DMS79 treated with DMSO at 0.1 percent for 48 hours (cell line): ENCODE results near the gene LRRIQ1.
"Not testable (repeated sequence)": the region's sequence is repeated elsewhere in the genome, so short reads cannot be mapped to it uniquely, and the experiment has no call there.

Experiments
- DNase-seq: peaks from one replicate; lab custom pipeline; 2025; lab: John Stamatoyannopoulos, UW

The LRRIQ1 gene

GRCh38 chr12:85203809-85204208 lies 167.7 kb downstream of the LRRIQ1 start:
- not testable (repeated sequence) for DNase-seq

GRCh38 chr12:85206543-85206942 lies 170.4 kb downstream of the LRRIQ1 start:
- no peak for DNase-seq

DNA sequence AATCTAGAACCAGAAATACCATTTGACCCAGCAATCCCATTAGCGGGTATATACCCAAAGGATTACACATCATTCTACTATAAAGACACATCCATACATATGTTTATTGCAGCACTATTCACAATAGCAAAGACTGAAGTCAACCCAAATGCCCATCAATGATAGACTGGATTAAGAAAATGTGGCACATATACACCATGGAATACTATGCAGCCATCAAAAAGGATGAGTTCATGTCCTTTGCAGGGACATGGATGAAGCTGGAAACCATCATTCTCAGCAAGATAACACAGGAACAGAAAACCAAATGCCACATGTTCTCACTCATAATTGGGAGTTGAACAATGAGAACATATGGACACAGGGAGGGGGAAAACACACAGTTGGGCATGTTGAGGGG lies 188.2 kb downstream of the LRRIQ1 start:
- DNase-seq: not testable (repeated sequence)

GRCh38 chr12:85225501-85225900 lies 189.3 kb downstream of the LRRIQ1 start:
- DNase-seq: no peak

GRCh38 chr12:85237327-85237726 lies 201.2 kb downstream of the LRRIQ1 start:
- DNase-seq: no peak

DNA sequence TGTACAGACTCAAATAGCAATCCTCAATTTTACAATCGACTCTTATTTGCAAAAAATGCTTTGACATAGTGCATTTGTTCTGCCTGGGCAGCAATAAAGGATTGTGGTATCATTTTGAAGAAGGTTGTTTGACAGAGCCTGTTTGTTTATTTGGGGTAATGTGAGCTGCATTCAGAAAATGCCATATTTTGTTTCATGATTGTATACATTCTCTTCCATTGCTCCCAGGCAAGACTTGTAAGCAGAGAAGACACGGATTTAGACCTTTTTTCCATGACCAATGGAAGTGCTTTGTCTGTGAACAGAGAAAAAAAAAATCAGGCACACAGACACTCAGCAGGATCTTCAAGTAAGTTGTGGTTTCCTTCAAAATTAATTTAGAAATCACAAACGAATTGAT lies 208.4 kb downstream of the LRRIQ1 start:
- DNase-seq: no peak

- no peak for DNase-seq
Measured at GRCh38 chr12:85253853-85254252, 217.7 kb downstream of the LRRIQ1 start.

GRCh38 chr12:85257671-85258070 lies 221.5 kb downstream of the LRRIQ1 start:
- DNase-seq: no peak

- DNase-seq: no peak
Measured at GRCh38 chr12:85260447-85260846, 224.3 kb downstream of the LRRIQ1 start.

DNA sequence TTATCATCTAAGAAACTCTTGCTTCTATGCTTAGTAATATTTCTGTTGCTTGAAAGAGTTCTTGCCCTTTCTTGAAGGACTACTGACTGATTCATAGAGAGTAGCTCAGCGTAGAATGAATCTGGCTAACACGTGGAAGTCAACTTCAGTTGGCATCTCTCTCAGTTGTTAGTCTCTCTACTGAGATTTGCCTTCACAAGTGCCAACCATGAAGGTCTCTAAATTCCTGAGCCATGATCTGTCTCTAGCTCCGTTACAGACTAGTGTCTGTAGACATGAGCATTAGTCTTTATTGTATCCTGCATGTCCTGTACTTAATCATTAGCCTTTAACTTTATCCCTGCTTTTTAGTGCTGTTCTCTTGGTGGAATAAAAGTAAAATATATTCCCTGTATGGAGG lies 224.7 kb downstream of the LRRIQ1 start:
- DNase-seq: no peak

GRCh38 chr12:85266356-85266755 lies 230.2 kb downstream of the LRRIQ1 start:
- no peak for DNase-seq

DNA sequence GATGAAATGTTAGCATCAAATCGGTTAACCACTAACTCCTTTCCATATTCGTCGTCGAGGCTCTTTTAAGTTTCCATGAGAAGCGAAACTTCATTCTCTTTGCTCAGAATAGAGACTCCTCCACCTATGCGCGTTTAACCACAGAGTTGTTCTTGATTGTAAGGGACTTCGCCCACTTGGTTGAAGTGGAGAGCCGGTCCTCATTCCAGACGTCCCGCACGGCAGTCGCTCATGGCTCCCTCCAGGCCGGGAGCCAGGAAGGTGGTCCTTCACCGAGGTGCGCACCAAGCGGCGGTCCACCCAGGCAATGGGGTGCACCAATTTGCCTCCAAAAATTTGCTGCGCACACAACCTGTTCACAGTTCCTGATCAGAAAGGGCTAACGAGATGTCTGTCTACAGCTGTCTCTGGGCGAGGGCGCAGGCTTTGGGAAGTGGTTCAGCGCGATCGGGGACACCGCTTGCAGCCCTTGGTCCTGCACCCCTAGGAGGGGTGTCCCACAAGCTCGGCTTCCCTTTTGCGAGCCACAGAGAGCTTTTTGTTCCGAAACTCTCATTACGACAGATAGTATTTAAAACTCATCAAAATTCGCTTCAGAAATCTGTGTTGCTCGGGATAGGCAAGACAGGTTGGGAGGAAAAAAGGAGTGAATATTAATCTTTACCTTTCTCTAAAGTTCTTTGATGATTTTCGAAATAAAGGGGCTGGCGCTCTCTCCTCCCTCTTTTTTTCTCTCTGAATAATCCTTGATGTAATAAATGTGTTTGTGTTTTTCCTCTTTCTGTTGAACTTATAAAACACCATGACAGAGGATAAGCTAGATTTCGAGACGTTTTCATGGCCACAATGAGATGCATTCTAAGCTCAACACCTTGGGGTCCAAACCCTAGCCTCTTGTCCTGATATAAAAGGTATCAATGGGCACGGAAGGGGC lies 237.5 kb downstream of the LRRIQ1 start:
- DNase-seq: no peak

GRCh38 chr12:85274315-85274651 lies 238.1 kb downstream of the LRRIQ1 start:
- no peak for DNase-seq

GRCh38 chr12:85275374-85275773 lies 239.2 kb downstream of the LRRIQ1 start:
- no peak for DNase-seq

DNA sequence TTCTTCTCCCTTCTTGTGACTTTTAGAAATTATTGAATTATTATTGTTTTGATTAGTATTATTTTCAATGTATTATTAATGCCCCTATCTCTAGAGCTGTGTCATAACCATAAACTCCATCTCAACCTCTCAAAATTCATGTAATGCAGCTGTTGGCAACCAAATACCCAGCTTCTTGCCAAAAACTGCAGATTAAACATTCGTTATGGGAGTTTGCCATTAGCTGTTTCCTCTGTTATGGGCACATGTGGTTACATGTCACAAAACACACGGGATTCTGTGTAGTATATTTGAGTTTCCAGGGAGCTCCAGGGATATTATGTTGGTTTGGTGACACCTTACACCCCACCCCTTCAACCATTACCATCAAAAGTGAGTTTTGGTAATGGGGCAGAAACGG lies 241.0 kb downstream of the LRRIQ1 start:
- DNase-seq: no peak

DNA sequence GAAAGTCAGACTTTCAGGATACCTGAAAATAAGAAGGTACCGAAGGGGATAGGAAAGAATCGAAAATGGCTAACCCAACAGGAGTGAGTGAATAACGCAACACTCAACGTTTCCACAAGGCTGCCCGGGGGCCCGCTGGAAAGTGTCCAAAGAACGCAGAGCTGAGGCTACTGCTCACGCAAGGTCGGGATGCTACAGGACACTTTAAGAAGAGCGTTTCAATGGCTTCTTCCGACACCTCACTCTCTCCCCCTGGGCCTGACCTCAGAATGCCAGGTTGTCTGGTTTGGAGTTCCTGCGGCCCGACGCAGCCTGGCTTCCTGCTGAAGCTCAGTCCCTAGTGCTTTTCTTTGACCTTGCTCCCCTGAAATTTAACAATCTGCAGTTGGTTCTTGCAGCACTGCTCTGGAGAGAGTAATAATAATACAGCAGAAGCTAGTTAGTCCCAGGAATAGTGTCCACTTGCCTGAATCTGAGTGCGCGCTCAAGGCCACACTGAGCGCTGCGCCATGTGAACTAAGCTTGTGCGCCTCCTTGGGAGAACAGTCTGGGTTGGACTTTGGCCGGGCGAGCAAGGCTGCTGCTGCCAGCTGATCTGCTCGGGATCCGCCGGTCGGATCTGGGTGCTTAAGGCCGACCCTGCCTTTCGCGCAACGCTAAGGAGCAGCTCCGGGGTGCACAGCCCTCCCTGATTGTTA lies 241.9 kb downstream of the LRRIQ1 start:
- DNase-seq: no peak

- no peak for DNase-seq
Measured at GRCh38 chr12:85278598-85279448, 242.7 kb downstream of the LRRIQ1 start.

- DNase-seq: no peak
Measured at GRCh38 chr12:85279449-85280164, 243.5 kb downstream of the LRRIQ1 start.

- no peak for DNase-seq
Measured at GRCh38 chr12:85280165-85280983, 244.2 kb downstream of the LRRIQ1 start, which contains the start of gene ALX1. TSS of gene ALX1 (plus strand) at chr12:85280220. CDS start at chr12:85280262, 42 bp downstream.

- DNase-seq: no peak
Measured at GRCh38 chr12:85280984-85281630, 245.0 kb downstream of the LRRIQ1 start.
